PC-3 (cell line): ENCODE data around the gene MARF1.
"Not testable (repeated sequence)": the region's sequence is repeated elsewhere in the genome, so short reads cannot be mapped to it uniquely, and the experiment has no call there.

Experiments used
- EZH2 ChIP-seq: fragments of 300-600 bp; sonication (generic); IDR thresholded peaks from one replicate; pipeline ENCODE4 v1.6.1; 2017; ENCODE audit warnings: antibody characterized with exemption, mild to moderate bottlenecking, low read length; ENCODE audit not compliant: unreplicated experiment
- EZH2phosphoT487 ChIP-seq: fragments of 300-600 bp; sonication (generic); IDR thresholded peaks from 2 replicates; pipeline ENCODE4 v1.6.1; 2018; ENCODE audit warnings: mild to moderate bottlenecking, antibody characterized with exemption, low read length, borderline replicate concordance
- TF ChIP-seq, protein P1 (sequence below): fragments of 300-600 bp; sonication (generic); conservative IDR thresholded peaks from 2 replicates; pipeline ENCODE4 v1.5.1; 2017; ENCODE audit warnings: antibody characterized with exemption, low read depth, mild to moderate bottlenecking, low read length

DNA sequence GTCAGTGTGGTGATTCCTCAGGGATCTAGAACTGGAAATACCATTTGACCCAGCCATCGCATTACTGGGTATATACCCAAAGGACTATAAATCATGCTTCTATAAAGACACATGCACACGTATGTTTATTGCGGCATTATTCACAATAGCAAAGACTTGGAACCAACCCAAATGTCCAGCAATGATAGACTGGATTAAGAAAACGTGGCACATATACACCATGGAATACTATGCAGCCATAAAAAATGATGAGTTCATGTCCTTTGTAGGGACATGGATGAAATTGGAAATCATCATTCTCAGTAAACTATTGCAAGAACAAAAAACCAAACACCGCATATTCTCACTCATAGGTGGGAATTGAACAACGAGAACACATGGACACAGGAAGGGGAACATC, 12.6 kb upstream of the MARF1 start:
- TF ChIP-seq, protein P1, sequence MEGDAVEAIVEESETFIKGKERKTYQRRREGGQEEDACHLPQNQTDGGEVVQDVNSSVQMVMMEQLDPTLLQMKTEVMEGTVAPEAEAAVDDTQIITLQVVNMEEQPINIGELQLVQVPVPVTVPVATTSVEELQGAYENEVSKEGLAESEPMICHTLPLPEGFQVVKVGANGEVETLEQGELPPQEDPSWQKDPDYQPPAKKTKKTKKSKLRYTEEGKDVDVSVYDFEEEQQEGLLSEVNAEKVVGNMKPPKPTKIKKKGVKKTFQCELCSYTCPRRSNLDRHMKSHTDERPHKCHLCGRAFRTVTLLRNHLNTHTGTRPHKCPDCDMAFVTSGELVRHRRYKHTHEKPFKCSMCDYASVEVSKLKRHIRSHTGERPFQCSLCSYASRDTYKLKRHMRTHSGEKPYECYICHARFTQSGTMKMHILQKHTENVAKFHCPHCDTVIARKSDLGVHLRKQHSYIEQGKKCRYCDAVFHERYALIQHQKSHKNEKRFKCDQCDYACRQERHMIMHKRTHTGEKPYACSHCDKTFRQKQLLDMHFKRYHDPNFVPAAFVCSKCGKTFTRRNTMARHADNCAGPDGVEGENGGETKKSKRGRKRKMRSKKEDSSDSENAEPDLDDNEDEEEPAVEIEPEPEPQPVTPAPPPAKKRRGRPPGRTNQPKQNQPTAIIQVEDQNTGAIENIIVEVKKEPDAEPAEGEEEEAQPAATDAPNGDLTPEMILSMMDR, result not testable (repeated sequence)
- TF ChIP-seq EZH2, EZH2phosphoT487: not testable (repeated sequence)
